Suprapubic skin (tissue), 4 donors: ENCODE data around the gene RIMBP2.

Experiments used
- EP300 ChIP-seq: sonication (generic); formaldehyde crosslinking; IDR thresholded peaks from one replicate; pipeline ENCODE4 v1.6.1; 2017; ENCODE audit warnings: antibody characterized with exemption
- POLR2A ChIP-seq, 2 donors: fragments of 450-650 bp; IDR thresholded peaks; one replicate each; pipeline ENCODE4 v1.6.1; 2017; ENCODE audit warnings: antibody characterized with exemption in 2 of 2, mild to moderate bottlenecking in 2 of 2, moderate library complexity in 2 of 2
- POLR2AphosphoS5 ChIP-seq, 3 donors: sonication (generic); formaldehyde crosslinking; IDR thresholded peaks; one replicate each; pipeline ENCODE4 v1.6.1; 2017; ENCODE audit warnings: antibody characterized with exemption in 3 of 3
- TF ChIP-seq, protein P1 (sequence below), 2 donors: fragments of 200-600 bp in 1 of 2; fragments of 450-650 bp in 1 of 2; sonication (generic) in 1 of 2; IDR thresholded peaks; one replicate each; pipeline ENCODE4 v1.5.1; 2016 to 2019; ENCODE audit warnings: antibody characterized with exemption in 2 of 2, mild to moderate bottlenecking in 1 of 2, moderate library complexity in 1 of 2

DNA sequence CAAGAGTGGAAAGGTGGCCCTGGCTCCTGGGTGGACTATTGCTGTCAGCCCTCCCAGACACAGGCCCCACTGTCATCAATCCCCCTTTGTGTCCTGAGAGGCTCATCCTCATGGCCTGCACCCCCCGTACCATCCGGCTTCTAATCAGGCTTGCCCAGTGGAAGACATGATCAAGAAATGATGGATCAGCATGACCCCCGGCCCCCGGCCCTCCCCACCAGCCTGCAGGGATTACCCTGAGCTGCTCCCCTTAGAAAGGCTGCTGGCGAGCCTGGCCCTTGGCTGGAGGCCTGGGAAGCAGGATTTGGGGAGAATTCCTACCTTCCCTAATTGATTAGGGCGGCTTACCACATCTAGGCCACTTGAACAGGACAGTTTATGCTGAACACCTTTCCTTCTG lies 207.3 kb downstream of the RIMBP2 start:
- TF ChIP-seq, protein P1, sequence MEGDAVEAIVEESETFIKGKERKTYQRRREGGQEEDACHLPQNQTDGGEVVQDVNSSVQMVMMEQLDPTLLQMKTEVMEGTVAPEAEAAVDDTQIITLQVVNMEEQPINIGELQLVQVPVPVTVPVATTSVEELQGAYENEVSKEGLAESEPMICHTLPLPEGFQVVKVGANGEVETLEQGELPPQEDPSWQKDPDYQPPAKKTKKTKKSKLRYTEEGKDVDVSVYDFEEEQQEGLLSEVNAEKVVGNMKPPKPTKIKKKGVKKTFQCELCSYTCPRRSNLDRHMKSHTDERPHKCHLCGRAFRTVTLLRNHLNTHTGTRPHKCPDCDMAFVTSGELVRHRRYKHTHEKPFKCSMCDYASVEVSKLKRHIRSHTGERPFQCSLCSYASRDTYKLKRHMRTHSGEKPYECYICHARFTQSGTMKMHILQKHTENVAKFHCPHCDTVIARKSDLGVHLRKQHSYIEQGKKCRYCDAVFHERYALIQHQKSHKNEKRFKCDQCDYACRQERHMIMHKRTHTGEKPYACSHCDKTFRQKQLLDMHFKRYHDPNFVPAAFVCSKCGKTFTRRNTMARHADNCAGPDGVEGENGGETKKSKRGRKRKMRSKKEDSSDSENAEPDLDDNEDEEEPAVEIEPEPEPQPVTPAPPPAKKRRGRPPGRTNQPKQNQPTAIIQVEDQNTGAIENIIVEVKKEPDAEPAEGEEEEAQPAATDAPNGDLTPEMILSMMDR (IDR thresholded peaks at IDR 0.05) = no peak
- no peak for TF ChIP-seq EP300
- TF ChIP-seq POLR2AphosphoS5 (IDR thresholded peaks at IDR 0.05) = no peak
- TF ChIP-seq POLR2A (IDR thresholded peaks at IDR 0.05) = no peak
